H1 (cell line): ENCODE results near the gene NPPA. TPM values are rescaled to one million over a fixed set of nuclear protein-coding genes. Genes with fewer than 3 reads are reported as not detected.

Experiments used
- CTCF ChIA-PET: fragments of 300-600 bp; sonication (Branson Sonifier 250); formaldehyde crosslinking; loops from one replicate; lab custom pipeline; 2021; ENCODE audit not compliant: partially characterized antibody; lab: Charles Lee
- POLR2A ChIA-PET: fragments of 300-600 bp; sonication (Branson Sonifier 250); formaldehyde crosslinking; loops from one replicate; lab custom pipeline; 2021; ENCODE audit warnings: inconsistent platforms; ENCODE audit not compliant: partially characterized antibody; lab: Charles Lee
- DNase-seq, 2 experiments: peaks; one replicate each; pipeline versions ENCODE4 v3.0.0 to v3.0.0-alpha.2; 2010 to 2022; ENCODE audit warnings: low spot score in 2 of 2, low read depth in 1 of 2, mixed read lengths in 1 of 2
- FAIRE-seq: peaks from 2 replicates; lab custom pipeline; 2011; peaks lifted over from hg19 to GRCh38; lab: Jason Lieb, UNC
- H2AFZ ChIP-seq: 2 replicates; pipeline ENCODE4 v1.8.1; 2012; ENCODE audit warnings: low read length, inconsistent platforms
- H2AK5ac ChIP-seq: 2 replicates; pipeline ENCODE4 v1.6.1; 2013; ENCODE audit warnings: low read depth, low read length
- H2BK120ac ChIP-seq: replicated peaks from 2 replicates; pipeline ENCODE3; 2013; ENCODE audit warnings: low read depth, low read length, inconsistent platforms
- H2BK12ac ChIP-seq: 2 replicates; pipeline ENCODE4 v1.6.1; 2013; ENCODE audit warnings: low read depth, low read length
- H2BK15ac ChIP-seq: 2 replicates; pipeline ENCODE4 v1.6.1; 2013; ENCODE audit warnings: low read length
- H2BK20ac ChIP-seq: 2 replicates; pipeline ENCODE4 v1.6.1; 2013; ENCODE audit warnings: low read length
- H2BK5ac ChIP-seq: 2 replicates; pipeline ENCODE4 v1.6.1; 2013; ENCODE audit warnings: low read depth, low read length
- H3K14ac ChIP-seq: 2 replicates; pipeline ENCODE4 v1.6.1; 2013; ENCODE audit warnings: inconsistent platforms; ENCODE audit not compliant: insufficient read length
- H3K18ac ChIP-seq: 2 replicates; pipeline ENCODE4 v1.6.1; 2013; ENCODE audit warnings: low read length; ENCODE audit errors: extremely low read depth
- H3K23ac ChIP-seq: 2 replicates; pipeline ENCODE4 v1.6.1; 2013; ENCODE audit warnings: inconsistent platforms; ENCODE audit not compliant: insufficient read length
- H3K23me2 ChIP-seq: 2 replicates; pipeline ENCODE4 v1.6.1; 2013; ENCODE audit warnings: low read depth, low read length
- H3K27ac ChIP-seq: 2 replicates; pipeline ENCODE4 v1.6.1; 2011; ENCODE audit warnings: low read depth, low read length, inconsistent platforms
- H3K27me3 ChIP-seq, 4 experiments: replicated peaks in 1 of 4; 1 replicate in 1 of 4; 2 replicates in 3 of 4; pipeline versions ENCODE4 v1.6.1 to v1.8.1; 2011 to 2013; ENCODE audit warnings: low read length in 3 of 4, mild to moderate bottlenecking in 3 of 4, inconsistent platforms in 2 of 4, mixed read lengths in 2 of 4, moderate library complexity in 1 of 4; ENCODE audit not compliant: control insufficient read depth in 3 of 4, insufficient read depth in 3 of 4; ENCODE audit errors: extremely low read depth in 1 of 4
- H3K36me3 ChIP-seq, 4 experiments: 2 replicates each; pipeline versions ENCODE4 v1.6.1 to v1.8.1; 2011 to 2013; ENCODE audit warnings: mild to moderate bottlenecking in 4 of 4, low read length in 3 of 4, moderate library complexity in 2 of 4, control low read depth in 1 of 4, inconsistent platforms in 1 of 4; ENCODE audit not compliant: insufficient read depth in 4 of 4, control insufficient read depth in 2 of 4
- H3K4ac ChIP-seq: replicated peaks from 2 replicates; pipeline ENCODE3; 2013; ENCODE audit warnings: low read length, low read depth, mixed read lengths, inconsistent platforms; ENCODE audit not compliant: insufficient read length
- H3K4me1 ChIP-seq, 4 experiments: replicated peaks in 1 of 4; 1 replicate in 1 of 4; 2 replicates in 3 of 4; pipeline versions ENCODE4 v1.6.1 to v1.8.1; 2011 to 2013; ENCODE audit warnings: low read length in 3 of 4, inconsistent platforms in 2 of 4, mixed read lengths in 1 of 4; ENCODE audit not compliant: insufficient read depth in 4 of 4, control insufficient read depth in 3 of 4
- H3K4me2 ChIP-seq, 2 experiments: 2 replicates each; pipeline versions ENCODE4 v1.6.1 to v1.8.1; 2011 to 2013; ENCODE audit warnings: low read depth in 2 of 2, low read length in 2 of 2, control low read depth in 1 of 2, inconsistent platforms in 1 of 2, mild to moderate bottlenecking in 1 of 2; ENCODE audit not compliant: insufficient read depth in 1 of 2
- H3K4me3 ChIP-seq, 4 experiments: fragments of 200-600, 300-600 bp in 1 of 4; sonication (generic), shearing (Covaris generic), sonication (Bioruptor Twin) in 1 of 4; 2 replicates each; pipeline versions ENCODE4 v1.5.1 to v1.8.1; 2011 to 2016; ENCODE audit warnings: low read length in 4 of 4, low read depth in 3 of 4, control low read depth in 2 of 4, inconsistent platforms in 2 of 4, mild to moderate bottlenecking in 2 of 4, mixed read lengths in 1 of 4, moderate library complexity in 1 of 4; ENCODE audit not compliant: insufficient read depth in 2 of 4; ENCODE audit errors: extremely low read depth in 1 of 4
- H3K56ac ChIP-seq: replicated peaks from 2 replicates; pipeline ENCODE3; 2013; ENCODE audit warnings: low read depth, mild to moderate bottlenecking, mixed read lengths, low read length, inconsistent platforms; ENCODE audit not compliant: insufficient read length
- H3K79me1 ChIP-seq: 2 replicates; pipeline ENCODE4 v1.6.1; 2013; ENCODE audit warnings: low read depth, low read length, control low read depth
- H3K79me2 ChIP-seq, 2 experiments: 2 replicates each; pipeline versions ENCODE4 v1.6.1 to v1.8.1; 2012 to 2013; ENCODE audit warnings: low read length in 2 of 2, mild to moderate bottlenecking in 2 of 2, inconsistent platforms in 1 of 2; ENCODE audit not compliant: insufficient read depth in 2 of 2, control insufficient read depth in 1 of 2
- H3K9ac ChIP-seq, 4 experiments: replicated peaks in 1 of 4; 1 replicate in 1 of 4; 2 replicates in 3 of 4; pipeline versions ENCODE4 v1.6.1 to v1.8.1; 2011 to 2013; ENCODE audit warnings: low read depth in 3 of 4, low read length in 3 of 4, control low read depth in 2 of 4, mild to moderate bottlenecking in 2 of 4, moderate library complexity in 2 of 4, inconsistent platforms in 1 of 4; ENCODE audit errors: extremely low read depth in 1 of 4
- H3K9me3 ChIP-seq, 2 experiments: 2 replicates each; pipeline versions ENCODE4 v1.6.1 to v1.8.1; 2012 to 2013; ENCODE audit warnings: mild to moderate bottlenecking in 2 of 2, moderate library complexity in 2 of 2, control low read depth in 1 of 2, inconsistent platforms in 1 of 2, low read depth in 1 of 2, low read length in 1 of 2, mixed read lengths in 1 of 2; ENCODE audit not compliant: insufficient read depth in 2 of 2
- H4K20me1 ChIP-seq, 2 experiments: replicated peaks in 1 of 2; 2 replicates each; pipeline versions ENCODE3 to v1.8.1; 2011 to 2013; ENCODE audit warnings: inconsistent platforms in 2 of 2, low read length in 2 of 2, mild to moderate bottlenecking in 1 of 2; ENCODE audit not compliant: insufficient read depth in 2 of 2, control insufficient read depth in 1 of 2
- H4K5ac ChIP-seq: 2 replicates; pipeline ENCODE4 v1.6.1; 2013; ENCODE audit warnings: low read length, low read depth, mixed read lengths, inconsistent platforms; ENCODE audit not compliant: insufficient read length
- H4K8ac ChIP-seq: 2 replicates; pipeline ENCODE4 v1.8.0; 2013; ENCODE audit warnings: mild to moderate bottlenecking, moderate library complexity, low read length, inconsistent platforms; ENCODE audit not compliant: insufficient read depth; ENCODE audit errors: extremely low read depth
- H4K91ac ChIP-seq: replicated peaks from 2 replicates; pipeline ENCODE3; 2013; ENCODE audit warnings: low read length, mixed read lengths, inconsistent platforms; ENCODE audit not compliant: insufficient read length
- ASH2L ChIP-seq: fragments of 200-600, 300-600 bp; sonication (generic); IDR thresholded peaks from one replicate; pipeline ENCODE4 v1.7.1; 2017; ENCODE audit warnings: low read length
- BCL11A ChIP-seq, 2 experiments: IDR thresholded peaks; one replicate each; pipeline ENCODE4 v1.6.1; 2011; ENCODE audit warnings: low read depth in 2 of 2, low read length in 2 of 2, mild to moderate bottlenecking in 2 of 2
- CEBPB ChIP-seq: IDR thresholded peaks from 2 replicates; pipeline ENCODE4 v1.6.1; 2012; ENCODE audit warnings: low read depth, low read length
- HDAC2 ChIP-seq, 2 experiments: fragments of 300-600 bp in 1 of 2; sonication (generic) in 1 of 2; IDR thresholded peaks; 2 replicates each; pipeline ENCODE4 v1.6.1; 2011 to 2012; ENCODE audit warnings: low read depth in 2 of 2, low read length in 2 of 2, mild to moderate bottlenecking in 2 of 2, moderate library complexity in 2 of 2, borderline replicate concordance in 1 of 2, inconsistent platforms in 1 of 2
- JUND ChIP-seq: IDR thresholded peaks from 2 replicates; pipeline ENCODE4 v1.6.1; 2011; ENCODE audit warnings: mild to moderate bottlenecking, improper control_type of control experiment, low read length
- KDM4A ChIP-seq: IDR thresholded peaks from one replicate; pipeline ENCODE4 v1.7.1; 2012; ENCODE audit warnings: low read depth, mild to moderate bottlenecking, moderate library complexity, low read length, inconsistent platforms; ENCODE audit not compliant: severe bottlenecking
- NANOG ChIP-seq: IDR thresholded peaks from 2 replicates; pipeline ENCODE4 v1.6.1; 2011; ENCODE audit warnings: low read length, low read depth, mild to moderate bottlenecking, inconsistent platforms; ENCODE audit not compliant: insufficient read depth, poor library complexity, severe bottlenecking
- PHF8 ChIP-seq: fragments of 200-600 bp; sonication (generic); conservative IDR thresholded peaks from 2 replicates; pipeline ENCODE4 v1.7.1; 2012; ENCODE audit warnings: low read depth, mild to moderate bottlenecking, inconsistent platforms, low read length, moderate library complexity
- POU5F1 ChIP-seq: IDR thresholded peaks from 2 replicates; pipeline ENCODE4 v1.6.1; 2011; ENCODE audit warnings: low read depth, mild to moderate bottlenecking, low read length, moderate library complexity
- RBBP5 ChIP-seq: IDR thresholded peaks from 2 replicates; pipeline ENCODE4 v1.7.1; 2012; ENCODE audit warnings: low read depth, mild to moderate bottlenecking, inconsistent platforms, low read length, moderate library complexity, borderline replicate concordance
- SIX5 ChIP-seq: IDR thresholded peaks from 2 replicates; pipeline ENCODE4 v1.6.1; 2011; ENCODE audit warnings: mild to moderate bottlenecking, low read depth, low read length
- WGBS, 2 experiments: shearing (Covaris generic) in 1 of 2; methylation state at CpG; one replicate each; pipeline versions ENCODE4 v1.1.6 to v1.1.7; 2013 to 2015; ENCODE audit warnings: low lambda C conversion rate in 2 of 2, mixed read lengths in 2 of 2, inconsistent platforms in 1 of 2, low coverage in 1 of 2, missing lambda C conversion rate in 1 of 2; ENCODE audit not compliant: insufficient replicate concordance in 2 of 2, insufficient coverage in 1 of 2, insufficient read length in 1 of 2; ENCODE audit errors: extremely low coverage in 1 of 2, missing lambda C conversion rate in 1 of 2; 5-methylcytosine and 5-hydroxymethylcytosine counted together
- polyA plus RNA-seq, 7 experiments: library from polyadenylated mRNA; depleted of rRNA in 3 of 7; stranded (reverse) in 5 of 7; unstranded in 2 of 7; fragments of >200 nt in 5 of 7; fragments of 200-250 nt in 2 of 7; gene quantifications; 1 replicate in 5 of 7; 2 replicates in 1 of 7; 4 replicates in 1 of 7; pipeline versions ENCODE4 v1.2.1 to v1.2.3, GENCODE V29; 2011 to 2013; ENCODE audit warnings: missing spikeins in 2 of 7, mixed read lengths in 2 of 7
- total RNA-seq: library from RNA; stranded (reverse); fragmentation: NEBNext Ultra II Directional; extraction: Animal tissue kit (Norgen Biotek cat#: 25700); gene quantifications from 2 replicates; pipeline ENCODE4 v1.2.1, GENCODE V29; 2021

Gene NPPA
- total and polyA plus RNA-seq, 2 of the 8 experiments (the other 6 are each of a cell fraction or from before 2014, with no cell fraction given): not detected

- CTCF ChIA-PET: interaction anchor here (0.6 to 6.2 kb wide), 12 partner anchors 8 to 70 kb away, joined by 3 to 46 read pairs (median 6); no protein-coding TSS in a partner anchor
- Histone ChIP-seq H4K5ac (no peak overlapping the region), H2AFZ (no peak overlapping the region), H3K4me3 (no peak overlapping the region), H3K23me2 (no peaks in the 10 kb centered on the region), H3K56ac (no peak overlapping the region), H3K9ac (no peak overlapping the region), H3K27ac (no peak overlapping the region), H2BK20ac (no peak overlapping the region), H3K79me2 (no peaks in the 10 kb centered on the region), H3K36me3 (no peaks in the 10 kb centered on the region), H3K27me3 (no peaks in the 10 kb centered on the region), H4K8ac (no peak overlapping the region; the same call in 1 of the 2 replicates), H3K4me2 (no peak overlapping the region), H3K18ac (no peak overlapping the region), H3K4ac (no peak overlapping the region), H3K9me3 (peaks cover 0 to 2% of the 10 kb centered on the region in 2 experiments; a peak in 2 of 4 replicates), H2AK5ac (no peak overlapping the region; the same call in 1 of the 2 replicates), H4K91ac (no peak overlapping the region), H2BK15ac (no peak overlapping the region), H3K79me1 (no peaks in the 10 kb centered on the region), H3K23ac (no peak overlapping the region), H3K4me1 (peaks cover 0 to 10% (median 7%) of the 10 kb centered on the region in 4 experiments; a peak in 6 of 7 replicates), H4K20me1 (no peaks in the 10 kb centered on the region), H2BK5ac (peak overlapping the region; percentile 52; the same call in 1 of the 2 replicates), H2BK12ac (no peak overlapping the region), H2BK120ac (no peak overlapping the region)
- WGBS, 2 experiments: 92% methylated on average over 9 of the region's 10 CpGs; no CpG with 5 or more reads in 1 of the 2 experiments
- no peak for DNase-seq
- POLR2A ChIA-PET: interaction anchor here (1.2 to 9.5 kb wide), 2 partner anchors 28 to 33 kb away, joined by 4 to 109 read pairs; partner anchors contain the start of gene NPPA
- TF ChIP-seq POU5F1: no peak
- TF ChIP-seq NANOG: no peak
- no peak for TF ChIP-seq ASH2L
- no peak for TF ChIP-seq BCL11A (IDR thresholded peaks at IDR 0.05; ENCODE audit: low read depth in 2 of 2, low read length in 2 of 2)
- TF ChIP-seq CEBPB: no peak
- TF ChIP-seq RBBP5: no peak
- TF ChIP-seq SIX5: no peak
- TF ChIP-seq PHF8: no peak
- no peak for TF ChIP-seq JUND
- no peak for TF ChIP-seq KDM4A
- no peak for TF ChIP-seq HDAC2 (IDR thresholded peaks at IDR 0.05; ENCODE audit: borderline replicate concordance in 1 of 2, low read depth in 2 of 2, low read length in 2 of 2)
- TF ChIP-seq, all 59 proteins: peak for 0
- no peak overlapping the region for H3K14ac ChIP-seq
- no peak for FAIRE-seq
Observed at GRCh38 chr1:11880911-11881748, 33.5 kb upstream of the NPPA start.
